GM18858 (cell line): ENCODE data around the gene CDH12.
"Not testable (repeated sequence)": the region's sequence is repeated elsewhere in the genome, so short reads cannot be mapped to it uniquely, and the experiment has no call there.

Experiments
- ATAC-seq: cut with Tn5 transposase; IDR thresholded peaks from one replicate; pipeline ENCODE4 v1.9.1; 2021; ENCODE audit not compliant: unreplicated experiment

The CDH12 gene

GRCh38 chr5:22662391-22662790, 190.8 kb downstream of the CDH12 start:
- ATAC-seq: no peak

GRCh38 chr5:22651355-22651754, 201.8 kb downstream of the CDH12 start:
- no peak for ATAC-seq

- no peak for ATAC-seq
Observed at GRCh38 chr5:22650511-22650910, 202.6 kb downstream of the CDH12 start.

- no peak for ATAC-seq
Observed at GRCh38 chr5:22649074-22649473, 204.1 kb downstream of the CDH12 start.

GRCh38 chr5:22644859-22645258, 208.3 kb downstream of the CDH12 start:
- ATAC-seq: no peak

- no peak for ATAC-seq
Observed at GRCh38 chr5:22643356-22643755, 209.8 kb downstream of the CDH12 start.

GRCh38 chr5:22631683-22632082, 221.5 kb downstream of the CDH12 start:
- no peak for ATAC-seq

- ATAC-seq: no peak
Observed at GRCh38 chr5:22627029-22627428, 226.1 kb downstream of the CDH12 start.

GRCh38 chr5:22625451-22625850, 227.7 kb downstream of the CDH12 start:
- ATAC-seq: no peak

- no peak for ATAC-seq
Observed at GRCh38 chr5:22621084-22621483, 232.1 kb downstream of the CDH12 start.

GRCh38 chr5:22615964-22616363, 237.2 kb downstream of the CDH12 start:
- ATAC-seq: no peak

- ATAC-seq: no peak
Observed at GRCh38 chr5:22614486-22615094, 238.6 kb downstream of the CDH12 start.

GRCh38 chr5:22612928-22613327, 240.2 kb downstream of the CDH12 start:
- no peak for ATAC-seq

GRCh38 chr5:22611327-22611726, 241.8 kb downstream of the CDH12 start:
- no peak for ATAC-seq

- not testable (repeated sequence) for ATAC-seq
Observed at GRCh38 chr5:22607498-22607897, 245.6 kb downstream of the CDH12 start.

GRCh38 chr5:22605473-22605872, 247.7 kb downstream of the CDH12 start:
- no peak for ATAC-seq

GRCh38 chr5:22604711-22605110, 248.4 kb downstream of the CDH12 start:
- no peak for ATAC-seq

- ATAC-seq: no peak
Observed at GRCh38 chr5:22598796-22599195, 254.3 kb downstream of the CDH12 start.

- ATAC-seq: no peak
Observed at GRCh38 chr5:22596404-22596970, 256.7 kb downstream of the CDH12 start.

- no peak for ATAC-seq
Observed at GRCh38 chr5:22594491-22594890, 258.7 kb downstream of the CDH12 start.

GRCh38 chr5:22593592-22593991, 259.6 kb downstream of the CDH12 start:
- peak; percentile 89 for ATAC-seq

- ATAC-seq: peak; percentile 59
Observed at GRCh38 chr5:22591461-22591860, 261.7 kb downstream of the CDH12 start.

- ATAC-seq: no peak
Observed at GRCh38 chr5:22590677-22591268, 262.4 kb downstream of the CDH12 start.
